Stimulated activated CD4-positive, alpha-beta T cell treated with anti-CD3 and anti-CD28 coated beads, Interleukin-15, amount 100 ng/mL, for 48 hours (primary cell): ENCODE results near the gene SPEF1.
"Not testable (repeated sequence)": the region's sequence is repeated elsewhere in the genome, so short reads cannot be mapped to it uniquely, and the experiment has no call there.

Experiments used
- DNase-seq, 2 donors: peaks; one replicate each; pipeline ENCODE4 v3.0.0-alpha.2; 2020; ENCODE audit warnings: low read depth in 2 of 2

The SPEF1 gene

DNA sequence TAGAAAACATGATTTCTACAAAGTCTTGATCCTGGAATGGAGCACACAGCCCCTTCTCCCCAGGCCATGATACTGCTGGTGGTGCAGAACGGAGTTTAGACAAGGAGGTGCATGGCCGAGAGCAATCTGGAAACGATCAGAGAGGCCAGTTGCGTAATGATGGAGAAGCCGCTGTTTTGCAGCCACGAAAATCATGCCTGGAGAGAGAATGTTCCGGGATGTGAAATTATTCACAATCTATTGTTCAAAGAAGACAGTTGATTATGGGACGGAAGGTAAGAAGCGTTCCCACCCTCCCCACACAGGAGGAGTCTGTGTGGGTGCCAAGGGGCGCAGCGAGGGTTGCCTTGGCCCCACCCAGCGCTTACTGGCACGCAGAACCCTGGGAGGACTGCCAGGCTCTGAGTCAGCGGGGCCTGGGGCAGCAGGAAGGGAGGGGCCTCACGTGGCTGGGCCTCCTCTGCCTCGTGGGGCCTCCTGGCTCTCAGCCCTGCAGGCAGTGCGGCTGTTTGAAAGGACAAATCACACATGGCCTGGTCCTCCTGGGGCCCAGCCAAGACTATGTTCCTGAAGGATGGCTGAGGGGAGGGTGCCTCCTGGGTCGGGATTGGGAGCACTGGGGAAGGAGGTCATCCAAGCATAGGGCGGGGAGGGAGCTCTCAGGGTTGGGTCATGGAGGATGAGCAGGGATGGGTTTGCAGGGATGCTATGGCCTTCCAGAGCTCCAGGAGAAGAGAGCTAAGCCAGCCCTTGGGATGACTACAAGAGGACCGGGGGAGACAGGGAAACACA is 30.4 kb upstream of the SPEF1 start:
- DNase-seq: peak; percentile 90

GRCh38 chr20:3808544-3808943 is 27.3 kb upstream of the SPEF1 start:
- no peak for DNase-seq

GRCh38 chr20:3804781-3805180 is 23.5 kb upstream of the SPEF1 start:
- DNase-seq: no peak

- DNase-seq: no peak
Measured at GRCh38 chr20:3804254-3804751, 23.1 kb upstream of the SPEF1 start.

DNA sequence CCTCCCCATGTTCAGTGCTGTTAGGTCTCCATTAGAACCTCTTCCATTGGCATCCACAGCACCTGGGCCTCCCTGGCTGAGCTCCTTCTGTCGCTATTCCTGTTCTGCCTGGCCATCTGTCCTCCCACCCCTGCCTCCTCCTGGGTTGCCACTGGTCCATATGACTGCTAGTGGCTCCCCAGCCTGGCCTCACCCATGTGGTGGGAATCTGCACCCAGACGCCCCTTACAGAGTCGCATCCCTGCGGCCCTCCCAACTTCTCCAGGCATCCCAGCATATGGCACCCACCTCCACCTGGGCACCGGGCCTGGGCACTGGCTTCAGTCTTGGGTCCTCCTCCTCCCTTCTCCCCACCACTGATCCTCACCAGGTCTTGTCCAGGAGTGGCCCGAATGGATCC is 22.6 kb upstream of the SPEF1 start:
- DNase-seq: no peak

DNA sequence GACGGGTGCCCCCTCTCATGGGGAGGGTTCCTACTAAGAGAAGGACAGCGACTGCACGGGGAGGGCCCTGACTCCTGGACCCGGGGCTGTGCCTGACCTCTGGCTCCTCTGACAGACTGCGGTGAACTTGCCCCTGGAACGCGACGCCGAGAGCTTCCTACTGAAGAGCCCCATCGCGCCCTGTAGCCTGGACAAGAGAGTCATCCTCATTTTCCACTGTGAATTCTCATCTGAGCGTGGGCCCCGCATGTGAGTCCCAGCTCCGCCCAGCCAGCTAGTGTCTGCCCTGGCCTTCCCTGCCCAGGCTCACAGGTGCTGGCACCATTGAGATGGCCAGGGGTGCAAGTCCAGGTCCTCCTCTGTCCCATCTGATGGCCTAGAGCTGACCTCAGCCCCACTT is 22.0 kb upstream of the SPEF1 start:
- no peak for DNase-seq

DNA sequence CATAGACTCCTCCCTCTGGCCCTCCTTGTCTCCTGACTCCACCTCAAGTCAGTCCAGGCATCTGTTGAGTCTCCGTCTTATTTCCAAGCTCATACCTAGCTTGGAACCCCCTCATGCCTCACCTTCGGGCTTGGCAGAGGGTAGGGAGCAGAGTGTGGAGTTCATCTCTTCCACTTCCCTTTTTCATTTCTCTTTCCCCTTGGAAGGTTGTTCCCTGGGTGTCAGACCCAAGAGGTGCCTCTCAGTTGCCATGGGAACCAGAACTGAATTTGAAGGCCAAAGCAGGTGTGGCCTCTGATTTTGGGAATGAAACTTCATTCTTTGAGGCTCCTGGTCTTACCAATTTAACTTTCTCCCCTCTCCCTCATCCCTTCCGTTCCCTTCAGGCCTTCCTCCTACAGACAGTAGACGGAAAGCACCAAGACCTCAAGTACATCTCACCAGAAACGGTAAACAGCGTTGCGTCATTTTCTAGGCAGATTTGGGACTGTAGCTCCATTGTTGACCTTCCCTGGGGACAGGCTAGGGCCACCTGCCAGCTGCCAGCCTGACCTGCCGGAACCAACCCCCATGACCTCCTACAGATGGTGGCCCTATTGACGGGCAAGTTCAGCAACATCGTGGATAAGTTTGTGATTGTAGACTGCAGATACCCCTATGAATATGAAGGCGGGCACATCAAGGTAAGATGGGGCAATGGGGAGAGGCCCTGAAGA is 21.4 kb upstream of the SPEF1 start:
- no peak for DNase-seq

DNA sequence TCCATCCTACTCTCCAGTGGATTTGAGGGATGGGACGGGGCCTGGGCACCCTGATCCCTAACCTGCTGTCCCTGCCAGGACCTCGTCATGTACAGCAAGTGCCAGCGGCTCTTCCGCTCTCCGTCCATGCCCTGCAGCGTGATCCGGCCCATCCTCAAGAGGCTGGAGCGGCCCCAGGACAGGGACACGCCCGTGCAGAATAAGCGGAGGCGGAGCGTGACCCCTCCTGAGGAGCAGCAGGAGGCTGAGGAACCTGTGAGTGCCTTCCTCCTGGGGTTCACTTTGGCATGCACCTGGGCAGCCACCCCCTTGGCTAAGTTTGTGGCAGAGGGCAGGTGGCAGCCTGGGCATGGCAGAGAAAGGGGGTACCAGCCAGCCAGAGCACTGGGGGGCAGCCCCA is 20.6 kb upstream of the SPEF1 start:
- DNase-seq: no peak

GRCh38 chr20:3801299-3801698 is 20.1 kb upstream of the SPEF1 start:
- DNase-seq: no peak

DNA sequence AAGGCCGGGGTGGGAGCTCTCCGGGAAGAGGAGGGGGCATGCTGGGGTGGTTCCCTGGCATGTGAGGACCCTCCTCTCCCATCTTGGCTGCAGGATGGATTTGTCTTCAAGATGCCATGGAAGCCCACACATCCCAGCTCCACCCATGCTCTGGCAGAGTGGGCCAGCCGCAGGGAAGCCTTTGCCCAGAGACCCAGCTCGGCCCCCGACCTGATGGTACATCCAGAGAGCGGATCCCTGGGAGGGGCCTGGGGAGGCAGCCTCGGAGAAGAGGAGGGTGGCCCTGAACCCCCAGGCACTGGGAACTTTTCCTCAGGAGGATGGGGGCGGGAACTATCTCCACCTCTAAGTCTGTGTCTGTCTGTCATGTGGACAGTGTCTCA is 19.6 kb upstream of the SPEF1 start:
- DNase-seq: no peak

DNA sequence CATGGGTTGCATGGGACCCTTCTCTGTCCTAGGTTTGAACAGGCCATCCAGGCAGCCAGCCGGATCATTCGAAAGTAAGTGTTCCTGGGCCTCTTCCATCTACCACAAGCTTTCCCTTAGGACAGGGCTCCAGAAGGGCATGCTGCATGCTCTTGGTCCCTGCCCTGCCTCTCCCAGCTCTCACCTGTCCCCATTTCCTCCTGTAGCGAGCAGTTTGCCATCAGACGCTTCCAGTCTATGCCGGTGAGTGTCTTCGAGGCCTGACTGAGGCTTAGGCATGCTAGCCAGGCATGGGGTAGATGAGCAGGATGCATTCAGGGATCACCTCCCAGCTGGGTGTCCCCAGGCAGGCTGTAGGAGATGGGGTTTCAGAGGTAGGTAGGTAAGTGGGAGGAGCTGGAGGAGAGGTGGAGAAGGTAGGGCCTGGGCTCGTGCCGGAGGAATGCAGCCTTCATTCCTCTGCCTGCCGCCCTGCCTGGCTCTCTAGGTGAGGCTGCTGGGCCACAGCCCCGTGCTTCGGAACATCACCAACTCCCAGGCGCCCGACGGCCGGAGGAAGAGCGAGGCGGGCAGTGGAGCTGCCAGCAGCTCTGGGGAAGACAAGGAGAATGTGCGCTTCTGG is 19.1 kb upstream of the SPEF1 start:
- no peak for DNase-seq

- no peak for DNase-seq
Measured at GRCh38 chr20:3798908-3799248, 17.6 kb upstream of the SPEF1 start.

DNA sequence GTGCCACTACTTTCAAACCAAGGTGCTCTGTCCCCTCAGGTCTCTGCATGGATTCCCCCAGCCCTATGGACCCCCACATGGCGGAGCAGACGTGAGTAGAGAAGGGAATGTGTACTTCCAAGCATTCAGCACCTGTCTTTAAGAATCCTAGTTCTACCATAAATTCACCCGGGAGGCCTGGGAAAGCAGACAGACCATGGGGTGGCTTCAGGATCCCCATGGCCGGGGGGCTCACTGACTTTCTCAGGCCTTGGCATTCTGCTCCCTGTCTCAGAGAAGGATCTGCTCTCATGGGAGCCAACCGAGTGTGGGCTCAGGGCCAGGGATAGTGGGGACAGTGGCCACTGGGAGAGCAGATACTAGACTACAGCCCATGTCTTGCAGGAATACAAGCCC is 17.1 kb upstream of the SPEF1 start:
- no peak for DNase-seq

DNA sequence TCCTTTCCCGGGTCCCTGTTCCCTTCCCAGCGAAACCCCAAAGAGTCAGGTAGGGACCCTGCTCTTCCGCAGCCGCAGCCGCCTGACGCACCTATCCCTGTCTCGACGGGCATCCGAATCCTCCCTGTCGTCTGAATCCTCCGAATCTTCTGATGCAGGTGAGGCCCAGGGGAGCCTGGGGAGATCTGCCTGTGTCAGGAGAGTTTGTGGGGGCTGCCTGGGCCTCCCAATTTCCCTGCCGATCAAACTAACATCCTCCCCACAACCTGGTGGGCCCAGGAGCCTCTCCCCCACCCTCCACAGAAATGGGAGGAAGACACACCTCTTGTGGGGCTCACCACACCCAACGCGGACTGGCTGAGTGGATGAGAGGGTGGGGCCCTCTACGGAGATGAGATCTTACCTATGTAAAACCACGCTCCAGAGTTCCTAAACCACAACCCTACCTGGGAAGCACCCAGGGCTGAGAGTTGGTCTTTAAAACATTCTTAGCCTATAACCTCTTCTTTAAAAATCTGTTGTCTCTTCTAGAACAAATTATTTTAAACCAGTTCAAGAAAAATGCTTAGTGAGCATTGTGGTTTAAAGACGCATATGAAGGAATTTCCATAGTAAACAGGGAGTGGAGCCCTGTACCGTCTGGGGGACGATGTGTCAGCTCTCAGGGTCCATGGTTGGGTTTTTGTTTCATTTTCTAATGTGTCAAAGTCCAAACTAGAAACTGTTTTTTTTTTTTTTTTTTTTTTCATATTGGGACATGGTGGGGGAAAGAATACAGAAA is 16.5 kb upstream of the SPEF1 start:
- no peak for DNase-seq

DNA sequence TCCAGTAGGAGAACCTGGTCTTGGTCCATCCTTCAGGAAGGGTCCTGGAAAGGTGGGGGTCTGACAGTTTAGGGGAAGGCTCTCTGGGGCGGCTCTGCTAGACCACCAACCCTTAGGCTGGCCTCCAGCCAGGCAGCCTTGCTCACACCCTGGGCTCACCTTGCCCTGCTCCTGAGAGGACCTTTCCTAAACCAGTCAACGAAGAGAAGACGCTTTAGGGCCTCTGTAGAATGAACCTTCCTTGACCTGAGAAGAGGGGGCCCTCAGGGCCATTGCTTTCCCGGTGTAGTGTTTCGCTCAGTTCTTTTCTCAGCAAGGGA is 15.9 kb upstream of the SPEF1 start:
- no peak for DNase-seq

GRCh38 chr20:3796477-3797225 is 15.4 kb upstream of the SPEF1 start:
- no peak for DNase-seq

DNA sequence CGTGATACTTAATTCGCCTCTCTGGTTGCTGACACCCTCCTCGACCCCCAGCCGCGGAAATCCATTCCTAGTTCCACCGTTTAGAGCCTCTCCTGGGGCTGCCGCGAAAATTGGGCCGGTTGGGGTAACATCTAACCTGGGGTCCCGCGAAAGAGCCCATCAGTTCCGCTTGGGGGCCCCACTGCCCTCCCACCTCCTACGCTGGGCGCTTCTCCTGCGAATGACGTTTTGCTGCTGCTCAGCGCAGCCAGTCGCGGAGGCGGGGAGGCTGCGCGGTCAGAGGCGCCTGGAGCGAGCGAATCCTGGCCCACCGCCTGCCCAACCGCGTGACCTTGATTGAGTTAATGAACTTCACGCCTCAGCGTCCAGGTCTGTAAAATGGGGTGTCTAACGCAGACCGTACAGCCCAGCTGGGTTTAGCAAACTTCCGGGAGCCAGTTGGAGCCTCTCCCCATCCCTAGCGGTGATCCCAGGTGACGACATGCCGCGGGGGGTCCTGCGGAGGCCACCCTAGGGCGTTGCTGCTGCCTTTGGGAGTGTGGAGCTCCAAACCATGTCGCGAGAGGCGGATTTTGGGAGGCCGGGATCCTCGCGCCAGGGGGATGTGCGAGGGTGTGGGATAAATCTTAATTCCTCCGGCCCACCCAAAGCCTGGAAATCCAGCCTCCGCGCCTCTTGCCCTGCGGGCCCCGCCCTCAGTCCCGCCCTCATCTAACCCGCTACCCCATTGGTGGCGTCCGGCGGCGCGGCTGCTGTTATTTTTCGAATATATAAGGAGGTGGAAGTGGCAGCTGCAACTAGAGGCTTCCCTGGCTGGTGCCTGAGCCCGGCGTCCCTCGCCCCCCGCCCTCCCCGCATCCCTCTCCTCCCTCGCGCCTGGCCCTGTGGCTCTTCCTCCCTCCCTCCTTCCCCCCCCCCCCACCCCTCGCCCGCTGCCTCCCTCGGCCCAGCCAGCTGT is 14.5 kb upstream of the SPEF1 start, which contains the start of gene CDC25B:
TSS of gene CDC25B (plus strand) at position 800 of the 958 bp plus-strand sequence. CDS start 222 bp downstream, outside the sequence.
- DNase-seq: peak; percentile 84 to 87

DNA sequence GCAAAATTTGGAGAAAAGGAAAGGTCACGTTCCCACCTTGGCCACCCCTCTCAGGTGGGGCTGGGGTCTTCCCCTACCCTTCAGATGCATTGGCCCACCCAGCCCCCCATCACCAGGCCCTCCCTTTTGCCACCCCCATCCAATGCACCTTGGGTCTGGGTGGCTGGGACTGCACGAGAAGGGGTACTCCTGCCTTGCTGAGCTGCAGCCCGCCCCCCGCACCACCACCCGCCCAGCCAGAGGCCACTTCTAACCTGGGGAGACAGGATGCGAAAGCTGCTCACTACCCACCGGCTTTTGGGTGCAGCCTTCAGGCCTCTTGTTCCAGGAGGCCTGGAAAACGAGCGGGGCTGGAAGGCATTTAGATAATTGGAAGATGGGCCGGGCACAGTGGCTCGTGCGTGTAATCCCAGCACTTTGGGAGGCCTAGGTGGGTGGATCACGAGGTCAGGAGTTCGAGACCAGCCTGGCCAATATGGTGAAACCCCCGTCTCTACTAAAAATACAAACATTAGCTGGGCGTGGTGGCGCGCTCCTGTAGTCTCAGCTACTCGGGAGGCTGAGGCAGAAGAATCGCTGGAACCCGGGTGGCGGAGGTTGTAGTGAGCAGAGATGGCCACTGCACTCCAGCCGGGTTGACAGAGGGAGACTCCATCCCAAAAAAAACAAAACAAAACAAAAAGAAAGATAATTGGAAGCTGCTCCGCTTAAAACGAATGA is 13.6 kb upstream of the SPEF1 start:
- DNase-seq: no peak

GRCh38 chr20:3794168-3794567 is 12.9 kb upstream of the SPEF1 start:
- DNase-seq: not testable (repeated sequence)

- DNase-seq: not testable (repeated sequence)
Measured at GRCh38 chr20:3789201-3789600, 8.0 kb upstream of the SPEF1 start.
